Transverse colon (tissue), 4 donors: ENCODE data around the gene HYAL3. TPM values are rescaled to one million over a fixed set of nuclear protein-coding genes. Genes with fewer than 3 reads are reported as not detected.

Source experiments
- DNase-seq: peaks from one replicate; pipeline ENCODE4 v3.0.0-alpha.2; 2019
- H3K27ac ChIP-seq, 4 donors: fragments of 200-600 bp; sonication (generic); 2 replicates each; pipeline ENCODE4 v1.5.1; 2016 to 2018; ENCODE audit warnings: inconsistent platforms in 4 of 4
- H3K27me3 ChIP-seq: fragments of 200-600 bp; sonication (generic); 2 replicates; pipeline ENCODE4 v1.5.1; 2017; ENCODE audit warnings: inconsistent platforms
- H3K36me3 ChIP-seq, 4 donors: fragments of 200-600 bp; sonication (generic); 2 replicates each; pipeline ENCODE4 v1.5.1; 2017 to 2019; ENCODE audit warnings: inconsistent platforms in 4 of 4
- H3K4me1 ChIP-seq, 4 donors: fragments of 200-600 bp; sonication (generic); 2 replicates each; pipeline ENCODE4 v1.5.1; 2017 to 2020; ENCODE audit warnings: inconsistent platforms in 4 of 4
- H3K4me3 ChIP-seq, 4 donors: fragments of 200-600 bp; sonication (generic); 1 replicate in 1 of 4; 2 replicates in 3 of 4; pipeline versions ENCODE4 v1.5.1 to v1.6.1; 2017 to 2019; ENCODE audit warnings: inconsistent platforms in 4 of 4
- H3K9me3 ChIP-seq, 2 donors: fragments of 200-600 bp; sonication (generic); 2 replicates each; pipeline ENCODE4 v1.5.1; 2017 to 2019; ENCODE audit warnings: inconsistent platforms in 2 of 2
- EP300 ChIP-seq: sonication (generic); formaldehyde crosslinking; IDR thresholded peaks from one replicate; pipeline ENCODE4 v1.6.1; 2017; ENCODE audit warnings: antibody characterized with exemption, low read depth
- POLR2A ChIP-seq: fragments of 450-650 bp; IDR thresholded peaks from one replicate; pipeline ENCODE4 v1.6.1; 2016; ENCODE audit warnings: antibody characterized with exemption, mild to moderate bottlenecking, moderate library complexity
- POLR2AphosphoS5 ChIP-seq, 3 donors: sonication (generic); formaldehyde crosslinking; IDR thresholded peaks; one replicate each; pipeline ENCODE4 v1.6.1; 2016; ENCODE audit warnings: antibody characterized with exemption in 3 of 3
- WGBS, 2 donors: methylation state at CpG; one replicate each; pipeline ENCODE4 v1.1.5; 2018; ENCODE audit warnings: low coverage in 1 of 2; 5-methylcytosine and 5-hydroxymethylcytosine counted together
- in situ Hi-C, 4 donors: fragments of 200-750 bp; cut with MboI; loops; one replicate each; pipeline versions ENCODE4 v1.15.0 to v1.15.1; 2017; ENCODE audit warnings: low sequenced_read_pairs in 3 of 4, low pct_ligation_motif_present in 1 of 4, low pct_unique_long_range_greater_than_20kb in 1 of 4
- intact Hi-C: fragments of 100-400 bp; cut with DNase I; formaldehyde crosslinking; loops from one replicate; pipeline ENCODE4 v1.15.1; 2023; ENCODE audit warnings: low total_unique reads
- total RNA-seq, 4 donors: library from RNA; depleted of rRNA; stranded (reverse); fragments of >200 nt; gene quantifications; one replicate each; pipeline ENCODE4 v1.1.0, GENCODE V29; 2016
- TF ChIP-seq, protein P1 (sequence below), 5 experiments: fragments of 200-600 bp in 3 of 5; fragments of 450-650 bp in 2 of 5; sonication (generic) in 3 of 5; IDR thresholded peaks; 1 replicate in 2 of 5; 2 replicates in 3 of 5; pipeline ENCODE4 v1.5.1; 2016 to 2017; ENCODE audit warnings: antibody characterized with exemption in 5 of 5, inconsistent platforms in 3 of 5, mild to moderate bottlenecking in 2 of 5, moderate library complexity in 1 of 5

HYAL3 gene
- total RNA-seq, 4 donors from 2014 or later: 0.79 to 11.2 (median 3.8) TPM

DNA sequence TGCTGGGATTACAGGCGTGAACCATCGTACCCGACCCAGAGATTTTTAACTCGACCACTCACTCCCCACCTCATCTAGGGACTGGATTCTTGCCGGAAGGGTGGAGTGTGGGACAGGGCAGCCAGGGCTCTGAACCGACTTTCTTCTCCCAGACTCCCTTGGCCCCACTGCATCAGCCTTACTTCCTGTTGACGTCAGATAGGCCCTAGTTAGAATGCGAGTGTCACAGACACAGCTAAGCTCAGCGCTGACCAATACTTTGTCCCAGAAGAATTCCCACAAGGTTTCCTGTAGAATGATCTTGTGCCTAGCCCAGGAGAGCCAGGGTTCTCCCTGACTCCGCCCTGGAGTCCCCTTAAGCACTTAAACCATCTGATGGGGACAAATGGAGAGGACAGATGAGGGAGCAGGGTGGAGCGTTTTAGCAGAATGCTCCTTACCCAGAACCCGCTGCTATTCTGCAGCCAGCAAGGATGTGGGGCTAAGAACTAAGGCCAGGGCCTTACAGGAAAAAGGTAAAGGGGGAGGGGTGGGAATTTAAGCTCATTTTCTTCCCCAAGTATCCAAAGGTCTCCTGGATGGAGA, 34.6 kb upstream of the HYAL3 start:
- Histone ChIP-seq H3K27me3 (no peaks in the 10 kb centered on the region), H3K36me3 (peaks cover 0 to 22% (median 5%) of the 10 kb centered on the region in 4 donors), H3K27ac (peak overlapping the region; percentile 93 to 99 (median 98)), H3K9me3 (no peaks in the 10 kb centered on the region), H3K4me1 (peaks cover 20 to 50% (median 44%) of the 10 kb centered on the region in 4 donors), H3K4me3 (no peak overlapping the region)
- in situ Hi-C loops (no loop called here), intact Hi-C loops (loop anchor here (10.0 kb wide), 1 partner anchor 1951 kb away; the partner anchor contains the start of gene GLYCTK)
- TF ChIP-seq EP300 (no peak), POLR2A (no peak), POLR2AphosphoS5 (IDR thresholded peaks at IDR 0.05) (no peak)
- TF ChIP-seq, protein P1, sequence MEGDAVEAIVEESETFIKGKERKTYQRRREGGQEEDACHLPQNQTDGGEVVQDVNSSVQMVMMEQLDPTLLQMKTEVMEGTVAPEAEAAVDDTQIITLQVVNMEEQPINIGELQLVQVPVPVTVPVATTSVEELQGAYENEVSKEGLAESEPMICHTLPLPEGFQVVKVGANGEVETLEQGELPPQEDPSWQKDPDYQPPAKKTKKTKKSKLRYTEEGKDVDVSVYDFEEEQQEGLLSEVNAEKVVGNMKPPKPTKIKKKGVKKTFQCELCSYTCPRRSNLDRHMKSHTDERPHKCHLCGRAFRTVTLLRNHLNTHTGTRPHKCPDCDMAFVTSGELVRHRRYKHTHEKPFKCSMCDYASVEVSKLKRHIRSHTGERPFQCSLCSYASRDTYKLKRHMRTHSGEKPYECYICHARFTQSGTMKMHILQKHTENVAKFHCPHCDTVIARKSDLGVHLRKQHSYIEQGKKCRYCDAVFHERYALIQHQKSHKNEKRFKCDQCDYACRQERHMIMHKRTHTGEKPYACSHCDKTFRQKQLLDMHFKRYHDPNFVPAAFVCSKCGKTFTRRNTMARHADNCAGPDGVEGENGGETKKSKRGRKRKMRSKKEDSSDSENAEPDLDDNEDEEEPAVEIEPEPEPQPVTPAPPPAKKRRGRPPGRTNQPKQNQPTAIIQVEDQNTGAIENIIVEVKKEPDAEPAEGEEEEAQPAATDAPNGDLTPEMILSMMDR (IDR thresholded peaks at IDR 0.05): no peak
- WGBS, 2 donors: 66 to 93% methylated on average over 5 to 12 of the region's 12 CpGs
- DNase-seq: no peak

DNA sequence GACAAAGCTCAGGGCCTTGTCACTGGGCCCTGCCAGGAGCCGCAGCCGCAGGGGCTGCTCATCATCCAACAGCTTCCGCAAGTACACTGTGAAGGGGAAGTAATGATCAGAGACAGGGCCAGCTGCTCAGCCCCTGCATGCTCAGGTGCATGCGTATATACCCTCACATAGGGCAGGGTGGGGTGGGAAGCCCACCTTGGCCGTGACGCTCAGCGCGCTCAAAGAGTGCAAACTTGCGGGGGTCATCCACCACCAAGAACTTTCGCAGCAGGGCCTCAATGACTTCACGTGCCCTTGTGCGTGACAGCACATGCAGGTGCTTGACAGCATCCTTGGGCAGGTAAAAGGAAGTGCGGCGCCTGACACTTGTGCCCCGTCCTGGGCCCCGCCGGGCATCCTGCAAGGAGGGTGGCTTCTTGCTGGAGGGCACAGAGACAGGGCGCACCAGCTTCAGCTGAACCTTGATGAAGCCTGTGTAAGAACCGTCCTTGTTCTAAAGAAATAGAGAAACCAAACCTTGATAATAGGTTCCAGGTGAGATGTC, 32.2 kb upstream of the HYAL3 start:
- H3K27ac ChIP-seq: no peak overlapping the region
- peaks cover 28 to 54% (median 50%) of the 10 kb centered on the region in 4 donors for H3K4me1 ChIP-seq
- no peaks in the 10 kb centered on the region for H3K9me3 ChIP-seq
- in situ Hi-C loops: no loop called here
- 96 to 100% methylated on average over 1 to 19 of the region's 19 CpGs for WGBS, 2 donors
- intact Hi-C loops: loop anchor here (10.0 kb wide), 1 partner anchor 1953 kb away; the partner anchor contains the start of gene GLYCTK
- no peak for TF ChIP-seq POLR2AphosphoS5 (IDR thresholded peaks at IDR 0.05)
- TF ChIP-seq, protein P1 (IDR thresholded peaks at IDR 0.05): no peak
- no peak for TF ChIP-seq POLR2A
- peaks cover 0 to 22% (median 5%) of the 10 kb centered on the region in 4 donors for H3K36me3 ChIP-seq
- H3K4me3 ChIP-seq: no peak overlapping the region
- H3K27me3 ChIP-seq: no peaks in the 10 kb centered on the region
- no peak for DNase-seq

DNA sequence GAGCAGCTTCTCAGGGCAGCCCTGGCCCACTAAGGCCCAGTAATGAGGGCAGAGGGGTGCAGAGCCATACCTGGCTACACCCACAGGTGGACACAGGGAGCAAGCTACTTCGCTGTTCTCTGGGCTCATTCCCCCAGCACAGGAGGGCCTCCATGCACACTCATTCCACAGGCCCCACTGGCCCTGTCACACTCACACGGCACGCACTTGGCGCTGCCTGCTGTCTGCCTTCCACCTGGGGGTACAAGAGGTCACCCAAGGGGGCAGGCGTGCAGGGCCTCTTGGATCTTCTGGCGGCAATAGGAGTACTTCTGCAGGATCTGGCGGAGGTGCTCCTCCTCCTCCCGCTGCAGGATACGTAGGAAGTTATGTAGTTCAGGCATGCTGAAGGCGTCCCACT, 31.1 kb upstream of the HYAL3 start:
- intact Hi-C loops: loop anchor here (10.0 kb wide), 1 partner anchor 1954 kb away; the partner anchor contains the start of gene GLYCTK
- Histone ChIP-seq H3K4me3 (no peak overlapping the region), H3K9me3 (no peaks in the 10 kb centered on the region), H3K4me1 (peaks cover 18 to 44% (median 39%) of the 10 kb centered on the region in 4 donors), H3K27ac (no peak overlapping the region), H3K27me3 (no peaks in the 10 kb centered on the region), H3K36me3 (peaks cover 0 to 22% (median 5%) of the 10 kb centered on the region in 4 donors)
- 93% methylated on average over 10 of the region's 10 CpGs; no CpG with 5 or more reads in 1 of the 2 donors for WGBS, 2 donors
- no peak for DNase-seq
- no peak for TF ChIP-seq POLR2A
- TF ChIP-seq EP300: no peak
- TF ChIP-seq, protein P1 (IDR thresholded peaks at IDR 0.05): no peak
- no peak for TF ChIP-seq POLR2AphosphoS5 (IDR thresholded peaks at IDR 0.05)
- in situ Hi-C loops: no loop called here

DNA sequence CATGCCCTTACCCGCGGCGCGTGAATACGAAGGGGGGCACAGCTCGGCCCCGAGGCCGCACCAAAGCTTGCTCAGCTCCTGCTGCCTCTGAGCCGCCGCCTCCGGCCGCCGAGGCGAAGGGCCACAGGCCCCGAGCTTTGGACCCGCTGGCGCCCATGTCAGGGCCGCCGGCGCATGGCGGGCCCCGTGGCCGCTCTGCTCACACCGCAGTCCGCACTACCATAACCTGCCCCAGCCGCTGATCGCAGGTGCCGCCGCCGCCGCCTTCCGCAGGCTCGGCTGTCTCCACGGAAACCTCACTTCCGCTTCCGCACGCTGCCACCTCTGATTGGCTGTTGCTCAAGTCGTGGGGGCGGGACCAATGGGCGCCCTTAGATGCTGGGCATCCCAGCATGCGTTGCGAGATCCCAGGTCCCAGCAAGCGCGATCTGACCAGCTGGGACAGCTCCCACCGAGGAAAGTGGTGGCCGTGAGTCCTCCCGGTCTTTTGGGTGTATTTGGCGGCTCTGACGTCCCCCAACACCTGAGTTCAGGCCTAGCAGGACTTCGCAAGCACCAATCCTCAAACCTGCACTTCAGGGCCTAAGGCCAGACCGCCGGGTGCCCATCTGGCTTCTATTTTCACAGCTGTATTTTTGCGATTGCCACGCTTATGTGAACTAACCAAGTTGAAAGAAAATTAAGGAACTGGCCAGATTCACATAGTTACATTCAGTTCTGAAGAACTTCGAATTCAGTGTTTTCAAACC, 28.9 kb upstream of the HYAL3 start, which contains the start of gene TUSC2:
TSS of gene TUSC2 (minus strand) at position 281 of the 749 bp plus-strand sequence. CDS start at position 157, 124 bp downstream.
- no peaks in the 10 kb centered on the region for H3K27me3 ChIP-seq
- 0 to 2% methylated on average over 1 to 52 of the region's 55 CpGs for WGBS, 2 donors
- peak; percentile 99 for DNase-seq
- intact Hi-C loops: no loop called here
- peaks cover 0 to 22% (median 5%) of the 10 kb centered on the region in 4 donors for H3K36me3 ChIP-seq
- peaks cover 8 to 32% (median 25%) of the 10 kb centered on the region in 4 donors for H3K4me1 ChIP-seq
- peak within 1 kb of the TSS; percentile 89 to 93 (median 90) for H3K27ac ChIP-seq
- H3K9me3 ChIP-seq: no peaks in the 10 kb centered on the region
- TF ChIP-seq POLR2AphosphoS5 (IDR thresholded peaks at IDR 0.05): peak; percentile 90 to 94 (median 94)
- TF ChIP-seq POLR2A: peak; percentile 87
- TF ChIP-seq, protein P1 (IDR thresholded peaks at IDR 0.05): no peak
- peak within 1 kb of the TSS; percentile 74 to 99 (median 98) for H3K4me3 ChIP-seq
- in situ Hi-C loops: no loop called here
